ENCODE data around the gene CAMK2N1. TPM values are rescaled to one million over a fixed set of nuclear protein-coding genes. Genes with fewer than 3 reads are reported as not detected.

Gene CAMK2N1
- total and polyA plus RNA-seq, 2 of the 13 experiments (the other 11 are each of a cell fraction or from before 2014, with no cell fraction given), result 38.0 to 38.6 TPM

GRCh38 chr1:20485527-20486456 is at the start of gene CAMK2N1 (continued):
- TF ChIP-seq CCDC6 (CRISPR knock-in tag; IDR thresholded peaks at IDR 0.05) (peak; percentile 63), ESRRA (CRISPR knock-in tag; IDR thresholded peaks at IDR 0.05; ENCODE audit: low read depth) (no peak), ZIK1 (CRISPR knock-in tag; IDR thresholded peaks at IDR 0.05; ENCODE audit: borderline replicate concordance, low read depth) (0 out of 2 replicates have a peak, but pooled peaks have one; percentile 13), ZNF570 (CRISPR knock-in tag; IDR thresholded peaks at IDR 0.05; ENCODE audit: borderline replicate concordance) (0 out of 2 replicates have a peak, but pooled peaks have one; percentile 2), KAT7 (CRISPR knock-in tag; IDR thresholded peaks at IDR 0.05; ENCODE audit: borderline replicate concordance) (peak; percentile 76), RBM22 (optimal IDR thresholded peaks at IDR 0.05; ENCODE audit: low read length) (peak; percentile 7), ZBTB25 (CRISPR knock-in tag; IDR thresholded peaks at IDR 0.05) (0 out of 2 replicates have a peak, but pooled peaks have one; percentile 66), EED (CRISPR knock-in tag; IDR thresholded peaks at IDR 0.05) (0 out of 2 replicates have a peak, but pooled peaks have one; percentile 20), GMEB1 (CRISPR knock-in tag; IDR thresholded peaks at IDR 0.05; ENCODE audit: borderline replicate concordance) (no peak), ZNF263 (CRISPR knock-in tag; IDR thresholded peaks at IDR 0.05) (peak; percentile 86), ZNF782 (CRISPR knock-in tag; IDR thresholded peaks at IDR 0.05; ENCODE audit: borderline replicate concordance) (no peak), ATF7-NPFF (CRISPR knock-in tag; IDR thresholded peaks at IDR 0.05; ENCODE audit: low read depth) (peak; percentile 49; the same call in 1 of the 2 replicates), SP5 (CRISPR knock-in tag; IDR thresholded peaks at IDR 0.05; ENCODE audit: borderline replicate concordance, low read depth) (no peak), THAP11 (CRISPR knock-in tag; IDR thresholded peaks at IDR 0.05) (peak; percentile 18; the same call in 1 of the 2 replicates), REST (IDR thresholded peaks at IDR 0.05; ENCODE audit: borderline replicate concordance in 1 of 2, low read depth in 1 of 2, low read length in 2 of 2) (peak in 1 of 2 experiments; percentile 55; a peak in 1 of 4 replicates), ATM (IDR thresholded peaks at IDR 0.05; ENCODE audit: borderline replicate concordance) (no peak), PCBP2 (optimal IDR thresholded peaks at IDR 0.05; ENCODE audit: low read depth, low read length, poor library complexity, severe bottlenecking) (peak; percentile 97), CBX5 (CRISPR knock-in tag; IDR thresholded peaks at IDR 0.05; ENCODE audit: borderline replicate concordance) (0 out of 2 replicates have a peak, but pooled peaks have one; percentile 23), CSRNP1 (CRISPR knock-in tag; IDR thresholded peaks at IDR 0.05) (0 out of 2 replicates have a peak, but pooled peaks have one; percentile 3)
